GM19025 (cell line): ENCODE results near the gene WFDC6.

Experiments used
- ATAC-seq: cut with Tn5 transposase; IDR thresholded peaks from one replicate; pipeline ENCODE4 v1.9.1; 2021; ENCODE audit warnings: mild to moderate bottlenecking, low read depth, moderate library complexity; ENCODE audit not compliant: unreplicated experiment

WFDC6 gene

GRCh38 chr20:45518282-45518681 is 21.0 kb downstream of the WFDC6 start:
- no peak for ATAC-seq

GRCh38 chr20:45515147-45515913 is 24.0 kb downstream of the WFDC6 start, which contains the start of gene SPINT3:
Gene SPINT3, minus strand, starts transcription at chr20:45515622. Its CDS starts 14 bp downstream, at chr20:45515608.
- ATAC-seq = no peak

- ATAC-seq = no peak
Observed at GRCh38 chr20:45510242-45510862, 28.9 kb downstream of the WFDC6 start.

GRCh38 chr20:45509091-45509490 is 30.2 kb downstream of the WFDC6 start:
- no peak for ATAC-seq

- ATAC-seq = no peak
Observed at GRCh38 chr20:45508068-45508886, 31.0 kb downstream of the WFDC6 start.

GRCh38 chr20:45507011-45507820 is 32.1 kb downstream of the WFDC6 start:
- ATAC-seq = no peak

- no peak for ATAC-seq
Observed at GRCh38 chr20:45506398-45506797, 32.9 kb downstream of the WFDC6 start.

GRCh38 chr20:45503403-45503802 is 35.9 kb downstream of the WFDC6 start:
- no peak for ATAC-seq

- no peak for ATAC-seq
Observed at GRCh38 chr20:45502561-45502960, 36.7 kb downstream of the WFDC6 start.

- ATAC-seq = no peak
Observed at GRCh38 chr20:45501600-45501999, 37.7 kb downstream of the WFDC6 start.

GRCh38 chr20:45500022-45500421 is 39.3 kb downstream of the WFDC6 start:
- no peak for ATAC-seq

GRCh38 chr20:45497971-45498494 is 41.2 kb downstream of the WFDC6 start:
- no peak for ATAC-seq

- no peak for ATAC-seq
Observed at GRCh38 chr20:45496166-45496565, 43.1 kb downstream of the WFDC6 start.

GRCh38 chr20:45495501-45495941 is 43.8 kb downstream of the WFDC6 start:
- no peak for ATAC-seq

GRCh38 chr20:45489083-45489531 is 50.2 kb downstream of the WFDC6 start:
- no peak for ATAC-seq

GRCh38 chr20:45487231-45487635 is 52.0 kb downstream of the WFDC6 start:
- no peak for ATAC-seq

- ATAC-seq = no peak
Observed at GRCh38 chr20:45485388-45485787, 53.9 kb downstream of the WFDC6 start.

- ATAC-seq = no peak
Observed at GRCh38 chr20:45484676-45485075, 54.6 kb downstream of the WFDC6 start.
